HG03575 (cell line): ENCODE data around the gene GLS2.
"Not testable (repeated sequence)": the region's sequence is repeated elsewhere in the genome, so short reads cannot be mapped to it uniquely, and the experiment has no call there.

ENCODE experiments used
- ATAC-seq: cut with Tn5 transposase; IDR thresholded peaks from one replicate; pipeline ENCODE4 v1.9.1; 2021; ENCODE audit not compliant: unreplicated experiment, insufficient number of reproducible peaks, low FRiP score; ENCODE audit errors: extremely low read depth

Gene GLS2

DNA sequence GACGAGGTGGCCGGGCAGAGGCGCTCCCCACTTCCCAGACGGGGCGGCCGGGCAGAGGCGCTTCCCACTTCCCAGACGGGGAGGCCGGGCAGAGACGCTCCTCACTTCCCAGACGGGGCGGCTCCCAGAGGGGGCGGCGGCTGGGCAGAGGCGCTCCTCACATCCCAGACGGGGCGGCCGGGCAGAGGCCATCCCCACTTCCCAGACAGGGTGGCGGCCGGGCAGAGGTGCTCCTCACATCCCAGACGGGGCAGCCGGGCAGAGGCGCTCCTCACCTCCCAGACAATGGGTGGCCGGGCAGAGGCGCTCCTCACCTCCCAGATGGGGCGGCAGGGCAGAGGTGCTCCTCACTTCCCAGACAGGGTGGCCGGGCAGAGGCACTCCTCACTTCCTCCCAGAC is 6.5 kb upstream of the GLS2 start:
- not testable (repeated sequence) for ATAC-seq

DNA sequence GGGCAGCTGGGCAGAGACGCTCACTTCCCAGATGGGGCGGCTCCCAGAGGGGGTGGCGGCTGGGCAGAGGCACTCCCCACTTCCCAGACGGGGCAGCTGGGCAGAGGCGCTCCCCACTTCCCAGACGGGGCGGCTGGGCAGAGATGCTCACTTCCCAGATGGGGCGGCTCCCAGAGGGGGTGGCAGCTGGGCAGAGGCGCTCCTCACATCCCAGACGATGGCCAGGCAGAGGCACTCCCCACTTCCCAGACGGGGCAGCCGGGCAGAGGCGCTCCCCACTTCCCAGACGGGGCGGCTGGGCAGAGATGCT is 6.1 kb upstream of the GLS2 start:
- not testable (repeated sequence) for ATAC-seq

DNA sequence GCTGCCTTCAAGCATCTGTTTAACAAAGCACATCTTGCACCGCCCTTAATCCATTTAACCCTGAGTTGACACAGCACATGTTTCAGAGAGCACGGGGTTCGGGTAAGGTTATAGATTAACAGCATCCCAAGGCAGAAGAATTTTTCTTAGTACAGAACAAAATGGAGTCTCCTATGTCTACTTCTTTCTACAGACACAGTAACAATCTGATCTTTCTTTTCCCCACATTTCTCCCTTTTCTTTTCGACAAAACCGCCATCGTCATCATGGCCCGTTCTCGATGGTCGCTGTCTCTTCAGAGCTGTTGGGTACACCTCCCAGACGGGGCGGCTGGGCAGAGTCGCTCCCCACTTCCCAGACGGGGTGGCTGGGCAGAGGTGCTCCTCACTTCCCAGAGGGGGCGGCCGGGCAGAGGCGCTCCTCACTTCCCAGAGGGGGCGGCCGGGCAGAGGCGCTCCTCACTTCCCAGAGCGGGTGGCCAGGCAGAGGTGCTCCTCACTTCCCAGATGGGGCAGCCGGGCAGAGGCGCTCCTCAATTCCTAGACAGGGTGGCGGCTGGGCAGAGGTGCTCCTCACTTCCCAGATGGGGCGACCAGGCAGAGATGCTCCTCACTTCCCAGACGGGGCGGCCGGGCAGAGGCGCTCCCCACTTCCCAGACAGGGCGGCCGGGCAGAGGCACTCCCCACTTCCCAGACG is 5.6 kb upstream of the GLS2 start:
- ATAC-seq: not testable (repeated sequence)

- no peak for ATAC-seq
Measured at GRCh38 chr12:56490360-56490759, 2.4 kb upstream of the GLS2 start.

DNA sequence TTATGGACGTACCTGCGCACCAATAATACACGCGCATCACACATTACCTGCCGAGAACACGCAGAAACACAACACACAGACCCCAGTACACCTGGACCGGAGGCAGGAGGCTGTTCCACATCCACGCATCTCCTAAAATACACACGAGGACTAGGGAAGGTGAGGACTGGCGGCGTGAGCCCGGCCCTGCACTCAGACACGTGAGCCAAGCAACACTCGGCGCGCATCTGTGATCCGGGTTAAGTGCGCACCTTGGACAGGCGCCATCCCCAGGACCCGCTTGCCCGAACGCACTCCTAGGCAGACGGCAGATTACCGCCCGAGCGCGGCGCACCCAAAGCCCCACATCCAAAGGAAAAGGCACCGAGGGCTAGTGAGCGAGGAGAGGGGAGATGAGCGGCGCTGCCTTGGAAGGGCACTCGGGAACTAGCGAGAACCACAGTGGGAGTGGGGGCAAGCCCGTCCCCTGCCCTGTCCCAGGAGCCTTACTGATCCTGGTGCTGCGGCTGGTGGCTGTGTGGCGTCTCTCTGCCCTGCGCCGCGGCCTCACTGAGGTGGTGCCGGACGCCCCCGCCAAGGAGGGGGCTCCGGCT is 417 bp downstream of the GLS2 start:
- ATAC-seq: no peak

DNA sequence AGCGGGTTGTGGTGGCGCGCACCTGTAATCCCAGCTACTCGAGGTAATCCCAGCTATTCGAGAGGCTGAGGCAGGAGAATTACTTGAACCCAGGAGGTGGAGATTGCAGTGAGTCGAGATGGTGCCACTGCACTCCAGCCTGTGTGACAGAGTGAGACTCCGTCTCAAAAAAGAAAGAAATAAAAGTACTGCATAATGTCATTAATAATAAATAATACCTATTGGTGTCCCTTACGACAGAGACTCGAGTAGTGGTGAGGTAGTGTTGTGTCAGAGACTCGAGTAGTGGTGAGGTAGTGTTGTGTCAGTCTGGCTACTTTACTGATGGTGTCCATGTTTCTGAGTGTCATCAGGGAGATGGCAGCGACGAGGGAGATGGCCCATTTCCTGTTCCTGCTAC is 1.3 kb downstream of the GLS2 start:
- ATAC-seq: no peak

- ATAC-seq: no peak
Measured at GRCh38 chr12:56484566-56484965, 3.4 kb downstream of the GLS2 start.

GRCh38 chr12:56479625-56480024 is 8.3 kb downstream of the GLS2 start:
- no peak for ATAC-seq

GRCh38 chr12:56477521-56478225 is 10.3 kb downstream of the GLS2 start:
- no peak for ATAC-seq

DNA sequence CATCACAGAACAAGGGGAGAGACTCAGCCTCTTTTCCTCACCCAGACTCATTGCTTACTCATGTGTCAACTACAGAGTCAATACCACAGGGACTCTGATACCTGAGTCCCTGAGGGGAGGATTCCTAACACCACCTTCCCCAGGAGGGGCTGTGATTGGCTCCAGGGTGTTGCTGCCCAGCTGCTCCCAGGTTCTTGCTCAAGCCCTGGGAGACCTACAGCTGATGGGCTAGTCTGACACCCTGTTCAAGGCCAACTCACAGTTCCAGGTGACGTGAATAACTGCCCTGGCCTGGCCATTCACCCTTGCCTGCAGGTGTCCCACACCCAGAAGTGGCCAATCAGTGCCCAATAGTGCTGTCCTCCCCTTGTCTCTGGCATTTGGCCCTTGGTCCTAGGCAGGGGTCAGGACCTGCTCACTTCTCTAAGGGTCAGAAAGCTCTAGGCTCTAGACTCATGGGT is 11.0 kb downstream of the GLS2 start:
- ATAC-seq: no peak

DNA sequence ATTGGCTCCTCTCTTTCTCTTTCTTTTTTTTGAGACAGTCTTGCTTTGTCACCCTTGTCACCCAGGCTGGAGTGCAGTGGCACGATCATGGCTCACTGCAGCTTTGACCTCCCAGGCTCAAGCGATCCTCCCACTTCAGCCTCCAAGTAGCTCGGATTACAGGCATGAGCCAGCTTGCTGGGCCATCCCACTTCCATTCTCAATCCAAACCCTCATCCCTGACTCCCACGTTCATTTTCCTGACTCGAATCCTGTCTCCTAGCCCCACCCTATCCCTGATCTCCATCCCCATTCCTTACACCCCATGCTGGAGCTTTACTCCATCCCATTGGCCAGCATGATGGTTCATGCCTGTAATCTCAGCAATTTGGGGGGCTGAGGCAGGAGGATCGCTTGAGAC is 11.8 kb downstream of the GLS2 start:
- no peak for ATAC-seq

- no peak for ATAC-seq
Measured at GRCh38 chr12:56474389-56474788, 13.6 kb downstream of the GLS2 start.

DNA sequence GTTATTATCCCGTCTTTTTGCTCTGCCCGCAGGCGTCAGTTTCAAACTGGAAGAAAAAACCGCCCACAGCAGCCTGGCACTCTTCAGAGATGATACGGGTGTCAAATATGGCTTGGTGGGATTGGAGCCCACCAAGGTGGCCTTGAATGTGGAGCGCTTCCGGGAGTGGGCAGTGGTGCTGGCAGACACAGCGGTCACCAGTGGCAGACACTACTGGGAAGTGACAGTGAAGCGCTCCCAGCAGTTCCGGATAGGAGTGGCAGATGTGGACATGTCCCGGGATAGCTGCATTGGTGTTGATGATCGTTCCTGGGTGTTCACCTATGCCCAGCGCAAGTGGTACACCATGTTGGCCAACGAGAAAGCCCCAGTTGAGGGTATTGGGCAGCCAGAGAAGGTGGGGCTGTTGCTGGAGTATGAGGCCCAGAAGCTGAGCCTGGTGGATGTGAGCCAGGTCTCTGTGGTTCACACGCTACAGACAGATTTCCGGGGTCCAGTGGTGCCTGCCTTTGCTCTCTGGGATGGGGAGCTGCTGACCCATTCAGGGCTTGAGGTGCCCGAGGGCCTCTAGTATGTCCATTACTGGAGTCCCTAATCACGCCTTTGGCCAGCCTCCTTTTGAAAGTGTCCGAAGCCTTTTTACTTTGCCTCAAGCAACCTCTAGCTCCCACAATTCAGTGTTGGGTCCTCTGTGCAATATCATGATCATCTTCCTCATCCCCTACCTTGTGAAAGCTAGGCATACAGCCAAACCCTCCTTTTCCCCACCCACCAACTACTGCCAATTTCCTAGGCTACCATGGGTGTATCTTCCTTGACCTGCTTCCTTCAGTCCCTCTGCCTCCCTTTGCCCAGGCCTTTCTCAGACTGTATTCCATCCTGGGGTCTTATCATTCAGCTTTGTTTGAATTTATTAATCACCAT is 18.7 kb downstream of the GLS2 start:
- ATAC-seq: no peak

DNA sequence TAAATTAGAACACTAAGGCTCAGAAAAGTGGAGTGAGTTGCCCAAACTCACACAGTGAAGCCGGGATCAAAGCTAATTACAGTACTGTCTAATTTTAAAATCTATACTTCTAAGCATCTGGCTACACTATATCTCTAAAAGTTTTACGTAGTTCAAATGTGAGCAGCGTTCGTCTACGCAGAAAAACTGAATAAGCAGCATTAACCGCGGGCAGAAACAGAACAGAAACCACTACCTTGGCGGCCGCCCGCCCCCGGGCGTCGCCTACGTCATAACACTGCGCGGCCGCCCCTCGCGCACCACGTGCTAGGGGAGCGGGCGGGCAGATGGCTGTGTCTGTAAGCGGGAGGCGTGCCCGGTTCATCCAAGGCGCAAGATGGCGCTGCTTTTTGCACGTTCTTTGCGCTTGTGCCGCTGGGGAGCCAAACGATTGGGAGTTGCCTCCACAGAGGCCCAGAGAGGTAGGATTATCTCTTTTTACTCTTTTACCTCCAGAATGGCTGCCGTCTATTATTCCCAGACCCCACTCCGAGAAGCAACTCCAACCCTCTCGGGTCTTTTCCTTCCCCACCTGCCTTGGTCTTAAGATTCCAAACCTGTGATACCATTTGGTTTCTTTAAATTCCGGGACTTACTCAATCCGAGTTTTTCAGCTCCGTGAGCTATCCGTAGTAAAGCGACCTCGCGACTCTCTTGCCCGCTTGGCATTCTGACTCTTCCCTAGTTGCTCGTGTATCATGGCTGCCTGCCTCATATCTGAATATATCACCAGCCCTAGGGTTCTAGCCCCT is 19.6 kb downstream of the GLS2 start, which contains the start of gene SPRYD4:
TSS of gene SPRYD4 (plus strand) at position 363 of the 791 bp plus-strand sequence. CDS start at position 377, 14 bp downstream.
- no peak for ATAC-seq

DNA sequence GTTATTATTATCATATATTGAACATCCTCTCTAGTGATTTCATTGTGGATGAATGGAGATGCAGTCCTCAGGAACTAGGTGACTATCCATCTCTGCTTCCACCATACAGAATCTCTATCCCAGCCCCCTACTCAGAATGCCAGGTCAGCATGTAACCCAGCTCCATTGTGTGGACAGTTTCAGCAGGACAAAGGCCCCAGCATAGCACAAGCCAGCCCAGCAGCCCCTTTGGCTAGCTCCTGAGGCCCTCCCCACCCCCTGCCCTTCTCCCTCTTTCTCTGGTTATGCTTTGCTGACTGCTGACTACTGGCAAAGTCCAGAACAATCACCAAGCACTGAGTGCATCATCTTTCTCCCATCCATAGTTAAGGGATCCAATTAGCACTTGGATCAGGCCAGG is 25.4 kb downstream of the GLS2 start:
- ATAC-seq: no peak

DNA sequence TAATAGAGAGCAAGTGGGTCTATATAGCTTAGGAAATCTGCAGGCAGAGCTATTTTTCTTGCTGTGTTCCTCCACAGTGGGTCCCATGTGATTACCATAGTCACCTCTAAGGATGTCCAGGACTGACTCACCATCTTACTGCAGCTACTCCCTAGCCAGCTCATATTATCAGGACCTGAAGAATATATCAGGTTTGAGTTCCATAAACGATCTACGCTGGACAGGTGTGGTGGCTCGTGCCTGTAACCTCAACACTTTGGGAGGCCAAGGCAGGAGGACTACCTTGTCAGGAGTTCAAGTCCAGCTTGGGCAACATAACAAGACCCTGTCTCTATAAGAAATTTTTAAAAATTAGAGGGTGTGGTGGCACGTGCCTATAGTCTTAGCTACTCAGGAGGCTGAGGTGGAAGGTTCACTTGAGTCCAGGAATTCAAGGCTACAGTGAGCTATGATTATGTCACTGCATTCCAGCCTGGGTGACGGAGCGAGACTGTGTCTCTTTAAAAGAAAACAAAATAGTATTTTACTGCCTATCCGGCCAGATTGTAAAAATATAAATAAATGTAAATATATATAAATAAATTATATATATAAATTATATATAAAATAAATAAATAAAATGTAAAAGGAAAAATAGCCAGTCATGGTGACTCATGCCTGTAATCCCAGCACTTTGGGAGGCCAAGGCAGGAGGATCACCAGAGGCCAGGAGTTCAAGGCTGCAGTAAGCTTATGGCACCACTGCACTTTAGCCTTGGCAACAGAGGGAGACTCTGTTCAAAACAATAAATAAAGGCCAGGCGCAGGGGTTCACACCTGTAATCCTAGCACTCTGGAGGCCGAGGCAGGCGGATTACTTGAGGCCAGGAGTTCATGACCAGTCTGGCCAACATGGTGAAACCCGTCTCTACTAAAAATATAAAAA is 26.5 kb downstream of the GLS2 start:
- no peak for ATAC-seq

DNA sequence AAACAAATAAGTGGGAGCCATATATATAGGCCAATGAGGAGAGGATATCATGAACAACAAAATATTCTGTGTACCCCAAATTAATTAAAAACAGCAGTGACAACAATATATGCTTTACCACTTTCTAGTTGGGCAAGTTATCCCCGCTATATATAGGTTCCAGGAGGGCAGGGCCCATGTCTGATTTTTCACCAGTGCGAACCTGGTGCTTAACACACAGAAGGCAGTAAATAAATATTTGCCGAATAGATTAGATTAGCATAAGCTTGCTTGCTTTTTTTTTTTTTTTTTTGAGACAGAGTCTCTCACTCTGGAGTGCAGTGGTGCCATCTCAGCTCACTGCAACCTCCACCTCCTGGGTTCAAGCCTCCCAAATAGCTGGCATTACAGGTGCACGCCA is 30.1 kb downstream of the GLS2 start:
- no peak for ATAC-seq

DNA sequence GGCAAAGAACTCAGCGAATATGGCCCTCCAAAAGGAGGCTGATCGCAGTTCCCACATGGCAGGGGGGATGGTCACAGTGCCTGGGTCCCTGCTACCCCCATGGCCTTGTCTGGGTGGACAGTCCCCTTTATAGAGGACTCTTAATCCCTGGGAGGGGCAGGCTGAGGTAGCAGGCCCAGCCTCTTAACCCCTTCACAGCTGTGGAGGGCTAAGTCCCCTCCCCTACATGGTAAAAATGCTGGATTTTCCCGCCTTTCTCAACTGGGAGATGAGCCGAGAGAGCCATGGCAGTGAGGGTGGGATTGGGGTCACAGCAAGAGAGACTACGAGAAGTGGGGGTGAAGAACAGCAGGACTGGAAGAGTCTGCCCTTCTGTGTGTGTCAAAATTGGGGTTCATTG is 33.4 kb downstream of the GLS2 start, which contains the start of gene MIP:
TSS of gene MIP (minus strand) at position 101 of the 400 bp plus-strand sequence. CDS start at position 57, 44 bp downstream.
- ATAC-seq: no peak
